ENCODE data around the gene SIPA1L3.

- TF ChIP-seq CTCF (IDR thresholded peaks at IDR 0.05; ENCODE audit: poor library complexity, severe bottlenecking): no peak
- no peak for TF ChIP-seq POLR2AphosphoS5 (IDR thresholded peaks at IDR 0.05)
- no peak for TF ChIP-seq TAF1 (IDR thresholded peaks at IDR 0.05; ENCODE audit: low read depth)
- no peak for TF ChIP-seq REST (IDR thresholded peaks at IDR 0.05; ENCODE audit: borderline replicate concordance)
These were observed 37.2 kb upstream of the SIPA1L3 start for GRCh38 chr19:37869766-37870340.

All from neural cell (in vitro differentiated cells).